H1 (cell line): ENCODE results near the gene IFITM10. TPM values are rescaled to one million over a fixed set of nuclear protein-coding genes. Genes with fewer than 3 reads are reported as not detected.

Experiments used
- CTCF ChIA-PET: fragments of 300-600 bp; sonication (Branson Sonifier 250); formaldehyde crosslinking; loops from one replicate; lab custom pipeline; 2021; ENCODE audit not compliant: partially characterized antibody; lab: Charles Lee
- POLR2A ChIA-PET: fragments of 300-600 bp; sonication (Branson Sonifier 250); formaldehyde crosslinking; loops from one replicate; lab custom pipeline; 2021; ENCODE audit warnings: inconsistent platforms; ENCODE audit not compliant: partially characterized antibody; lab: Charles Lee
- DNase-seq, 2 experiments: peaks; one replicate each; pipeline versions ENCODE4 v3.0.0 to v3.0.0-alpha.2; 2010 to 2022; ENCODE audit warnings: low spot score in 2 of 2, low read depth in 1 of 2, mixed read lengths in 1 of 2
- FAIRE-seq: peaks from 2 replicates; lab custom pipeline; 2011; peaks lifted over from hg19 to GRCh38; lab: Jason Lieb, UNC
- H2AFZ ChIP-seq: 2 replicates; pipeline ENCODE4 v1.8.1; 2012; ENCODE audit warnings: low read length, inconsistent platforms
- H2AK5ac ChIP-seq: 2 replicates; pipeline ENCODE4 v1.6.1; 2013; ENCODE audit warnings: low read depth, low read length
- H2BK120ac ChIP-seq: replicated peaks from 2 replicates; pipeline ENCODE3; 2013; ENCODE audit warnings: low read depth, low read length, inconsistent platforms
- H2BK12ac ChIP-seq: 2 replicates; pipeline ENCODE4 v1.6.1; 2013; ENCODE audit warnings: low read depth, low read length
- H2BK15ac ChIP-seq: 2 replicates; pipeline ENCODE4 v1.6.1; 2013; ENCODE audit warnings: low read length
- H2BK20ac ChIP-seq: 2 replicates; pipeline ENCODE4 v1.6.1; 2013; ENCODE audit warnings: low read length
- H2BK5ac ChIP-seq: 2 replicates; pipeline ENCODE4 v1.6.1; 2013; ENCODE audit warnings: low read depth, low read length
- H3K14ac ChIP-seq: 2 replicates; pipeline ENCODE4 v1.6.1; 2013; ENCODE audit warnings: inconsistent platforms; ENCODE audit not compliant: insufficient read length
- H3K18ac ChIP-seq: 2 replicates; pipeline ENCODE4 v1.6.1; 2013; ENCODE audit warnings: low read length; ENCODE audit errors: extremely low read depth
- H3K23ac ChIP-seq: 2 replicates; pipeline ENCODE4 v1.6.1; 2013; ENCODE audit warnings: inconsistent platforms; ENCODE audit not compliant: insufficient read length
- H3K23me2 ChIP-seq: 2 replicates; pipeline ENCODE4 v1.6.1; 2013; ENCODE audit warnings: low read depth, low read length
- H3K27ac ChIP-seq: 2 replicates; pipeline ENCODE4 v1.6.1; 2011; ENCODE audit warnings: low read depth, low read length, inconsistent platforms
- H3K27me3 ChIP-seq, 4 experiments: replicated peaks in 1 of 4; 1 replicate in 1 of 4; 2 replicates in 3 of 4; pipeline versions ENCODE4 v1.6.1 to v1.8.1; 2011 to 2013; ENCODE audit warnings: low read length in 3 of 4, mild to moderate bottlenecking in 3 of 4, inconsistent platforms in 2 of 4, mixed read lengths in 2 of 4, moderate library complexity in 1 of 4; ENCODE audit not compliant: control insufficient read depth in 3 of 4, insufficient read depth in 3 of 4; ENCODE audit errors: extremely low read depth in 1 of 4
- H3K36me3 ChIP-seq, 4 experiments: 2 replicates each; pipeline versions ENCODE4 v1.6.1 to v1.8.1; 2011 to 2013; ENCODE audit warnings: mild to moderate bottlenecking in 4 of 4, low read length in 3 of 4, moderate library complexity in 2 of 4, control low read depth in 1 of 4, inconsistent platforms in 1 of 4; ENCODE audit not compliant: insufficient read depth in 4 of 4, control insufficient read depth in 2 of 4
- H3K4ac ChIP-seq: replicated peaks from 2 replicates; pipeline ENCODE3; 2013; ENCODE audit warnings: low read length, low read depth, mixed read lengths, inconsistent platforms; ENCODE audit not compliant: insufficient read length
- H3K4me1 ChIP-seq, 4 experiments: replicated peaks in 1 of 4; 1 replicate in 1 of 4; 2 replicates in 3 of 4; pipeline versions ENCODE4 v1.6.1 to v1.8.1; 2011 to 2013; ENCODE audit warnings: low read length in 3 of 4, inconsistent platforms in 2 of 4, mixed read lengths in 1 of 4; ENCODE audit not compliant: insufficient read depth in 4 of 4, control insufficient read depth in 3 of 4
- H3K4me2 ChIP-seq, 2 experiments: 2 replicates each; pipeline versions ENCODE4 v1.6.1 to v1.8.1; 2011 to 2013; ENCODE audit warnings: low read depth in 2 of 2, low read length in 2 of 2, control low read depth in 1 of 2, inconsistent platforms in 1 of 2, mild to moderate bottlenecking in 1 of 2; ENCODE audit not compliant: insufficient read depth in 1 of 2
- H3K4me3 ChIP-seq, 4 experiments: fragments of 200-600, 300-600 bp in 1 of 4; sonication (generic), shearing (Covaris generic), sonication (Bioruptor Twin) in 1 of 4; 2 replicates each; pipeline versions ENCODE4 v1.5.1 to v1.8.1; 2011 to 2016; ENCODE audit warnings: low read length in 4 of 4, low read depth in 3 of 4, control low read depth in 2 of 4, inconsistent platforms in 2 of 4, mild to moderate bottlenecking in 2 of 4, mixed read lengths in 1 of 4, moderate library complexity in 1 of 4; ENCODE audit not compliant: insufficient read depth in 2 of 4; ENCODE audit errors: extremely low read depth in 1 of 4
- H3K56ac ChIP-seq: replicated peaks from 2 replicates; pipeline ENCODE3; 2013; ENCODE audit warnings: low read depth, mild to moderate bottlenecking, mixed read lengths, low read length, inconsistent platforms; ENCODE audit not compliant: insufficient read length
- H3K79me1 ChIP-seq: 2 replicates; pipeline ENCODE4 v1.6.1; 2013; ENCODE audit warnings: low read depth, low read length, control low read depth
- H3K79me2 ChIP-seq, 2 experiments: 2 replicates each; pipeline versions ENCODE4 v1.6.1 to v1.8.1; 2012 to 2013; ENCODE audit warnings: low read length in 2 of 2, mild to moderate bottlenecking in 2 of 2, inconsistent platforms in 1 of 2; ENCODE audit not compliant: insufficient read depth in 2 of 2, control insufficient read depth in 1 of 2
- H3K9ac ChIP-seq, 4 experiments: replicated peaks in 1 of 4; 1 replicate in 1 of 4; 2 replicates in 3 of 4; pipeline versions ENCODE4 v1.6.1 to v1.8.1; 2011 to 2013; ENCODE audit warnings: low read depth in 3 of 4, low read length in 3 of 4, control low read depth in 2 of 4, mild to moderate bottlenecking in 2 of 4, moderate library complexity in 2 of 4, inconsistent platforms in 1 of 4; ENCODE audit errors: extremely low read depth in 1 of 4
- H3K9me3 ChIP-seq, 2 experiments: 2 replicates each; pipeline versions ENCODE4 v1.6.1 to v1.8.1; 2012 to 2013; ENCODE audit warnings: mild to moderate bottlenecking in 2 of 2, moderate library complexity in 2 of 2, control low read depth in 1 of 2, inconsistent platforms in 1 of 2, low read depth in 1 of 2, low read length in 1 of 2, mixed read lengths in 1 of 2; ENCODE audit not compliant: insufficient read depth in 2 of 2
- H4K20me1 ChIP-seq, 2 experiments: replicated peaks in 1 of 2; 2 replicates each; pipeline versions ENCODE3 to v1.8.1; 2011 to 2013; ENCODE audit warnings: inconsistent platforms in 2 of 2, low read length in 2 of 2, mild to moderate bottlenecking in 1 of 2; ENCODE audit not compliant: insufficient read depth in 2 of 2, control insufficient read depth in 1 of 2
- H4K5ac ChIP-seq: 2 replicates; pipeline ENCODE4 v1.6.1; 2013; ENCODE audit warnings: low read length, low read depth, mixed read lengths, inconsistent platforms; ENCODE audit not compliant: insufficient read length
- H4K8ac ChIP-seq: 2 replicates; pipeline ENCODE4 v1.8.0; 2013; ENCODE audit warnings: mild to moderate bottlenecking, moderate library complexity, low read length, inconsistent platforms; ENCODE audit not compliant: insufficient read depth; ENCODE audit errors: extremely low read depth
- H4K91ac ChIP-seq: replicated peaks from 2 replicates; pipeline ENCODE3; 2013; ENCODE audit warnings: low read length, mixed read lengths, inconsistent platforms; ENCODE audit not compliant: insufficient read length
- EZH2 ChIP-seq: fragments of 200-600 bp; sonication (generic); IDR thresholded peaks from 2 replicates; pipeline ENCODE4 v1.7.1; 2012; ENCODE audit warnings: low read depth, mild to moderate bottlenecking, moderate library complexity, low read length, inconsistent platforms; ENCODE audit not compliant: severe bottlenecking
- GABPA ChIP-seq: IDR thresholded peaks from 2 replicates; pipeline ENCODE4 v1.6.1; 2011; ENCODE audit warnings: mild to moderate bottlenecking, low read length, moderate library complexity, borderline replicate concordance; ENCODE audit not compliant: insufficient read depth
- NRF1 ChIP-seq: IDR thresholded peaks from 2 replicates; pipeline ENCODE4 v1.6.1; 2011; ENCODE audit warnings: mild to moderate bottlenecking, low read depth, low read length, improper control_type of control experiment
- POLR2AphosphoS5 ChIP-seq: IDR thresholded peaks from 2 replicates; pipeline ENCODE4 v1.6.1; 2011; ENCODE audit warnings: low read depth, low read length
- RAD21 ChIP-seq, 2 experiments: IDR thresholded peaks in 1 of 2; conservative IDR thresholded peaks in 1 of 2; 2 replicates each; pipeline ENCODE4 v1.6.1; 2011; ENCODE audit warnings: low read depth in 2 of 2, low read length in 2 of 2, improper control_type of control experiment in 1 of 2, inconsistent platforms in 1 of 2, mild to moderate bottlenecking in 1 of 2, moderate library complexity in 1 of 2
- SIN3A ChIP-seq, 2 experiments: IDR thresholded peaks in 1 of 2; conservative IDR thresholded peaks in 1 of 2; 2 replicates each; pipeline ENCODE4 v1.6.1; 2011 to 2012; ENCODE audit warnings: low read length in 2 of 2, improper control_type of control experiment in 1 of 2, low read depth in 1 of 2, mild to moderate bottlenecking in 1 of 2
- SP1 ChIP-seq: IDR thresholded peaks from 2 replicates; pipeline ENCODE4 v1.6.1; 2011; ENCODE audit warnings: low read depth, low read length
- TEAD4 ChIP-seq: IDR thresholded peaks from 2 replicates; pipeline ENCODE4 v1.6.1; 2012; ENCODE audit warnings: low read depth, low read length, inconsistent platforms, mixed read lengths
- WGBS, 2 experiments: shearing (Covaris generic) in 1 of 2; methylation state at CpG; one replicate each; pipeline versions ENCODE4 v1.1.6 to v1.1.7; 2013 to 2015; ENCODE audit warnings: low lambda C conversion rate in 2 of 2, mixed read lengths in 2 of 2, inconsistent platforms in 1 of 2, low coverage in 1 of 2, missing lambda C conversion rate in 1 of 2; ENCODE audit not compliant: insufficient replicate concordance in 2 of 2, insufficient coverage in 1 of 2, insufficient read length in 1 of 2; ENCODE audit errors: extremely low coverage in 1 of 2, missing lambda C conversion rate in 1 of 2; 5-methylcytosine and 5-hydroxymethylcytosine counted together
- polyA plus RNA-seq, 7 experiments: library from polyadenylated mRNA; depleted of rRNA in 3 of 7; stranded (reverse) in 5 of 7; unstranded in 2 of 7; fragments of >200 nt in 5 of 7; fragments of 200-250 nt in 2 of 7; gene quantifications; 1 replicate in 5 of 7; 2 replicates in 1 of 7; 4 replicates in 1 of 7; pipeline versions ENCODE4 v1.2.1 to v1.2.3, GENCODE V29; 2011 to 2013; ENCODE audit warnings: missing spikeins in 2 of 7, mixed read lengths in 2 of 7
- total RNA-seq: library from RNA; stranded (reverse); fragmentation: NEBNext Ultra II Directional; extraction: Animal tissue kit (Norgen Biotek cat#: 25700); gene quantifications from 2 replicates; pipeline ENCODE4 v1.2.1, GENCODE V29; 2021
- TF ChIP-seq, protein P1 (sequence below): IDR thresholded peaks from 2 replicates; pipeline ENCODE4 v1.6.1; 2011; ENCODE audit warnings: low read depth, mild to moderate bottlenecking, low read length; ENCODE audit not compliant: insufficient read depth
- TF ChIP-seq, protein P2 (sequence below): IDR thresholded peaks from 2 replicates; pipeline ENCODE4 v1.6.1; 2012; ENCODE audit warnings: inconsistent platforms

IFITM10 gene
- total and polyA plus RNA-seq, 2 of the 8 experiments (the other 6 are each of a cell fraction or from before 2014, with no cell fraction given) = 0.08 to 0.22 TPM

DNA sequence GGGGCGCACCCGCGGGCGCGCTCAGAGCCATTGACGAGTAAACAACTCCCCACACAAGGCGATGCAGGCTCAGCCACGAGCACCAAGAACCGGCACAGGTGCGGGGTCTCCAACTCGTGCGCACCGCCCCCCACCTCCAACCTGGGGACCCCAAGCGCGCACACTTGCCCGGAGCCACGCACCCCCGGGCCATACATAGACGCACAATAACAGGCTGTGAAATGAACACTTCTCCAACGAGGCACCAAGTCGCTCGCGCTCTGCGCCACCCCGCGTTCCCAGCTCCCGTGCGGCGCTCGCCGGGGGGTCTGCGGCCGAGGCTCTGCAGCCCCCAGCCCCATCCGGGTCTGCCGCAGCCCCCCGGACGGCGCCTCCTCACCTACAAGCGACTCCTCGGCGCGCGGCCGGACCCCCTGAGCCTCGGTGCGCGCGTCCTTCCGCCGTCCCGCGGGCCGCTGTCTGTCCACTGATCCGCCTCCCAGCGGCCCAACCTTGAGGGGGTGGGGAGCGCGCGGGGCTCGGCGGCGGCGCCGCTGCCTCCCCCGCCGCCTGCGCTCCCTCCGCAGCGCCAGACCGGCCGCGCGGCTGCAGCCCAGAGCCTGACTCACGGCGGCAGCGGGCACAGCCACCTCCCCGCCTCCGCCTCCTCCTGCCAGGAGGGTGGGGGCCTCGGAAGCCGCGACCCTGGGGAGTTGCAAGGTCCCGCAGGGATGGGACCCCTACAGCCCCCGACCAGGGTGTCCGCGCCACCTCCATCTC is 1.6 kb downstream of the IFITM10 start:
- Histone ChIP-seq H3K23me2 (peaks cover 9% of the 10 kb centered on the region), H3K36me3 (peaks cover 0 to 10% (median 0%) of the 10 kb centered on the region in 4 experiments; a peak in 3 of 8 replicates), H4K5ac (no peak overlapping the region), H2BK120ac (no peak overlapping the region), H2BK15ac (no peak overlapping the region), H3K14ac (no peak overlapping the region), H3K27ac (no peak overlapping the region), H3K9me3 (peaks cover 0 to 5% of the 10 kb centered on the region in 2 experiments; a peak in 1 of 4 replicates), H2BK5ac (no peak overlapping the region), H4K20me1 (peaks cover 5 to 12% of the 10 kb centered on the region in 2 experiments), H2BK12ac (no peak overlapping the region), H3K4me3 (peak overlapping the region; percentile 33 to 65 (median 40)), H2AK5ac (no peak overlapping the region), H3K4me2 (peak overlapping the region; percentile 58 to 84), H4K8ac (no peak overlapping the region; the same call in 1 of the 2 replicates), H2BK20ac (no peak overlapping the region), H3K79me1 (no peaks in the 10 kb centered on the region), H3K18ac (no peak overlapping the region), H4K91ac (no peak overlapping the region), H3K4me1 (peaks cover 0 to 12% (median 4%) of the 10 kb centered on the region in 4 experiments; a peak in 5 of 7 replicates), H2AFZ (no peak overlapping the region), H3K23ac (no peak overlapping the region), H3K56ac (no peak overlapping the region), H3K9ac (peak overlapping the region in 1 of 4 experiments; percentile 22; a peak in 1 of 7 replicates), H3K4ac (no peak overlapping the region), H3K27me3 (peaks cover 12 to 32% (median 27%) of the 10 kb centered on the region in 4 experiments; a peak in 6 of 7 replicates), H3K79me2 (no peaks in the 10 kb centered on the region)
- no peak for DNase-seq
- no peak for FAIRE-seq
- WGBS, 2 experiments = 7% methylated on average over 38 of the region's 84 CpGs; no CpG with 5 or more reads in 1 of the 2 experiments
- ChIA-PET CTCF (interaction anchor here (0.9 to 3.2 kb wide), 6 partner anchors 17 to 109 kb away, joined by 3 to 15 read pairs (median 4); no protein-coding TSS in a partner anchor), POLR2A (interaction anchor here (0.9 to 2.3 kb wide), 8 partner anchors 9 to 54 kb away, joined by 3 to 8 read pairs (median 4); partner anchors contain the start of gene CTSD)
- TF ChIP-seq RAD21 (IDR thresholded peaks at IDR 0.05 in 1 of 2, conservative IDR thresholded peaks at IDR 0.05 in 1 of 2; ENCODE audit: low read depth in 2 of 2, low read length in 2 of 2) (no peak), TEAD4 (no peak), SIN3A (conservative IDR thresholded peaks at IDR 0.05 in 1 of 2, IDR thresholded peaks at IDR 0.05 in 1 of 2; ENCODE audit: low read depth in 1 of 2, low read length in 2 of 2) (no peak), NRF1 (no peak), GABPA (no peak), EZH2 (peak; percentile 74), POLR2AphosphoS5 (no peak), SP1 (no peak)
- TF ChIP-seq, protein P1, sequence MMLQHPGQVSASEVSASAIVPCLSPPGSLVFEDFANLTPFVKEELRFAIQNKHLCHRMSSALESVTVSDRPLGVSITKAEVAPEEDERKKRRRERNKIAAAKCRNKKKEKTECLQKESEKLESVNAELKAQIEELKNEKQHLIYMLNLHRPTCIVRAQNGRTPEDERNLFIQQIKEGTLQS = no peak
- TF ChIP-seq, protein P2, sequence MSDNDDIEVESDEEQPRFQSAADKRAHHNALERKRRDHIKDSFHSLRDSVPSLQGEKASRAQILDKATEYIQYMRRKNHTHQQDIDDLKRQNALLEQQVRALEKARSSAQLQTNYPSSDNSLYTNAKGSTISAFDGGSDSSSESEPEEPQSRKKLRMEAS = no peak
